HG03159 (cell line): Measurements from ENCODE around the gene PMVK.

Source experiments
- ATAC-seq: cut with Tn5 transposase; IDR thresholded peaks from one replicate; pipeline ENCODE4 v1.9.1; 2021; ENCODE audit warnings: mild to moderate bottlenecking, moderate library complexity; ENCODE audit not compliant: unreplicated experiment

The PMVK gene

DNA sequence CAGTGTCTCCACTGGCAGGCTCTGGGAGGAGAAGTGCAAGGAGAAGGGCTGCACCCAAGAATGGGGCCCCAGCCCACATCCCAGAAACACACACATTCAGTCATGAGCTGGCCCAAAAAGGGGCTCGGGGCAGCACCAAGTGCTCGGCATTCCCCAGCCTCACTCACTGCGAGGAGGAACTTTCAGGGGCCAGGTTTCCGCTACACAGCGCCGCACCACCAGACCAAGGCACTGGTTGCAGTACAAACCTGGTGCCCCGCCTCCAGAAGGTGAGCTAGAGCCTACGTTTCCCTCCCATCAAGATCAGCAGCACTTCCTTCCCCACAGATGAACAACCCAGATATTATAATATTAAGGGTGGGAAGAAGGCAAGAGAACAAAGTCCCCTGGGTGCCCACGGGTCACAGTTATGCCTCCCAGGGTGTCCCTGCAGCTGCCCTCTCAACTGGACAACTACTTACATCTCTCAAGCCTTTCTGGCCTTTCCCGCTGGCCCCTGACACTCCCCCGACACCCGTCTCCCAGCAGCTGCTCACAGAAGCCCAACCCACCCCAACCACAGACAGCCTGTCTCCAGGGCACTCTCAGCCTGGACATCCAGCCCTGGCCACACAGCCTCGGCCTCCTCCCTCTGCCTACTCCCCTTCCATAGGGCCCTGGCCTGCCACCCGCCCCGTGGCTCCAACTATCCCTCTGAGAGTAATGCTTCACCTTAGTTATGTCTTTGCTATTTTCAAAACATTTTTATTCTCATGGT is 15.6 kb upstream of the PMVK start:
- ATAC-seq = no peak

DNA sequence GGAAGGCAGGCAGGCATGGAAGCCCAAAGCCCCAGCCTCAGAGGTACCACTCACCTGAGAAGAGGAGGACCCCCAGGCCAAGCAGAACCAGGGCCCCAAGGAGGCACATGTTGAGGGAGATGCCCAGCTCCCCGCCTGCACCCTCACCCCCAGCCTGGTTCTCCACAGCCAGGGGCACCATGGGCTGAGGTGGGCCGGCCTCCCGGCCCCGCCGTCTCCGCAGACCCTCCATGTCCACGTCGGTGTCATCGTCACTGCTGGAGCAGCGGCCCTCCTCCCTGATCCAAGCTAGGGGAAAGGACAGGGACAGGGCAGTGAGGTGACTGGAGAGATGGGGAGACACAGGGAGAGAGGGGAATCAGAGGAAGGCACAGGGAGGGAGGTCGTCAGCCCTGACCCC is 11.6 kb upstream of the PMVK start:
- ATAC-seq = no peak

DNA sequence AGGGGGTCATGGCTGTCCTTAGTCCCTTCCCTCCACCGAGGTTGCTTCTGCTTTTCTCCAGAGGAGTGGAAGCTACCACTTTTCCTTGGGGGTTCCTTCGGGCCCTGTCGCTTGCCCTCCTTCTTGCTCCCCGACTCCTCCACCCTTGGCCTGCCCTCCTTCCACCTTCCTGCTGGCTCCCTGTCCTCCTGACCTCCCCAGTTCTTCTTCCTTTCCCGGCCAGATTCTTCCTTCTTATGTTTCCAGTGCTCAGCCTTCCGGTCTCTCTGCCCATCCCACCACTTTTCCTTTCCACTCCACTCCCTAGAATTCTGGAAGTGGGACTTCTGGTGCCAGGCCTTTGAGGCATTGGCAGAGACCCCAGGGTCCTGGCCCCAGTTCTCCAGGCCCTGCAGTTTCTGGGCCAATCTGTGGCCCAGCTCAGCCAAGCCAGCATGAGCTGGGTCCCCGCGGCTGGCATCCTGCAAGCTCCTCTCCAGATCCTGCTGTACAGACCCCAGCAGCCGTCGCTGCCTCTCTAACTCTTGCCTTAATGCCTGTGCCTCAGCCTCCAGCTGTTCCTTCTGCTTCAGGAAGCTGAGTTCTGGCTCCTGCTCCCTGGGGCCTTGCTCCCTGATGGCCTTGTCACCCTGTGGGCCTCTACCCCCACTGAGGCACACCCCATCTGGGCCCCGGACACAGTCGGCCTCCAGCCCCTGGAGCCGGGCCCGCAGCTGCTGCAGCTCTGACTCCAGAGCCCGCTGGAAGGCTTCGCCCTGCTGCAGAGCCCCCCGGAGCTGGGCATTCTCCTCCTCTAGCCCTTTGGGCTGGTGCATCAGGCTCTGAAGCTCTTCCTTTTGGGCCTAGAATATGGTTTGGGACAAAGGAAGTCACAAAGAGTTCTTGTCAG is 9.7 kb upstream of the PMVK start:
- no peak for ATAC-seq

DNA sequence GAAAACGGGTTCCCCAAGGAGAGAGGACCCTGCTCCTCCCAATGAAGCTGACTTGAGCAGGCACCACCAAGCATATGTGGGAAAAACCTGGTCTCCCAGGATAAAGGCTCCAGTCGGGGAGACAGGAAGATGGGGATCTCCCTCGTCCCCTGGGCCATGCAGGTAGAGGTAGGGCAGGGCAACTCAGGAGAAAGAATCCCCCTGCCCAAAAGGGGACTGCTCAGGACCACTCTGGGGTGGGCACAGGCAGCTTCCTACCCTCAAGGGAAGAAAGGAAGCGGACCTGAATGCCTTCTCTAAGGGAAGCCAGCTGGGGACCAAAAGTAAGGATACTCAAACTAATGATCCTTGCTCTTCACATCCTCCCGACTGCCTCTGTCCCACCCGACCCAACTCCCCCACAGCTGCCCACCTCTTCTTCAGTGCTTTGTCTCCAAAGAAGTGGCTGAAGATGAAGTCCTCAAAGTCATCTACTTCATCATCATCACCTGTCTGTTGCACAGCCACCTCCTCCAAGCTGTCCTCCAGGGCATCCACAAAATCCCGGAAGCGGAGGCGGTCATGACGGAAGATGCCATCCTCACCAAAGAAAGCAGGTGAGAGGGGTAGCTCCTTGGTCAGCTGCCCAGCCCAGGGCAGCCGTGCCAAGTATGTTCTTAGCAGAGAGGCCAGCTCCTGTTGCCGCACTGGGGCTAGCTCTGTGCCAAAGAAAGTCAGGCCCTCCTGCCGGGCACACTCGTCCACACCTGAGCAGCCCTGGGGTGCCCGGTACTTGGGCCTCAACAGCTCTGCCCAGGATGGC is 8.8 kb upstream of the PMVK start:
- no peak for ATAC-seq

DNA sequence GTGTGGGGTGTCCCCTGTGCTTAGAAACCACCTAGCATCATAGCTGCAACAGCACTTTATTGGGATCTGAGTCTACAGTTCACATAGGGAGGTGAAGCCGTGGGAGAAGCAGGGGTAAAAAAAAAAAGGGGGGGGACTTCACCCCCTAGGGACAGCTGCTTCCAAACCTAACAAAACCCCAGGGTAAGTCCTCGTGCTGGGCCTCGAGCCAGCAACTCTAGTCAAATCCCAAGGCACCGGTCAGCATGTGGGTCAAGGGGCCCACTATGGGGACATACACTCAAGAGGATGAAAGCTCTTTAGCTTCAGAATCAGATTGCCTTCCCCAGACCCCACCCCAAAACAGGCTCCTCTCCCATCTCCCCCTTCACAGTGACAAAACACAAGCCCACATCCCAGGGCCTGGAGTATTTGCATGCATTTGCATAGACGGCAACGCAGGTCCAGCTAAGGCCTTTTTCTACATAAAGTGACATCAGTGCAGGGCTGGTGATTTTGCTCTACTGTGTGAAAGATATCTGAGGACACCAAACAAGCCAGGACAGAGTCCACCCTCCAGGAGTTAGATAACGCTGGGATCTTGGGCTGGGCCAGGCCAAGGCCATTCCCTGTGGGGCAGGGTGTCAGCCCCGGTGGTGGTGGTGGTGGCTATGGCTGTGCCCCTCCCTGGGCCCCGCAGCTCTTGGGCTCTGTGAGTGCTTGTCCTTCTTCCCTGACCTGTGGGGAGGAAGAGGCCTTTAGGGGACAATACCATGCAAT is 8.1 kb upstream of the PMVK start:
- ATAC-seq = no peak

DNA sequence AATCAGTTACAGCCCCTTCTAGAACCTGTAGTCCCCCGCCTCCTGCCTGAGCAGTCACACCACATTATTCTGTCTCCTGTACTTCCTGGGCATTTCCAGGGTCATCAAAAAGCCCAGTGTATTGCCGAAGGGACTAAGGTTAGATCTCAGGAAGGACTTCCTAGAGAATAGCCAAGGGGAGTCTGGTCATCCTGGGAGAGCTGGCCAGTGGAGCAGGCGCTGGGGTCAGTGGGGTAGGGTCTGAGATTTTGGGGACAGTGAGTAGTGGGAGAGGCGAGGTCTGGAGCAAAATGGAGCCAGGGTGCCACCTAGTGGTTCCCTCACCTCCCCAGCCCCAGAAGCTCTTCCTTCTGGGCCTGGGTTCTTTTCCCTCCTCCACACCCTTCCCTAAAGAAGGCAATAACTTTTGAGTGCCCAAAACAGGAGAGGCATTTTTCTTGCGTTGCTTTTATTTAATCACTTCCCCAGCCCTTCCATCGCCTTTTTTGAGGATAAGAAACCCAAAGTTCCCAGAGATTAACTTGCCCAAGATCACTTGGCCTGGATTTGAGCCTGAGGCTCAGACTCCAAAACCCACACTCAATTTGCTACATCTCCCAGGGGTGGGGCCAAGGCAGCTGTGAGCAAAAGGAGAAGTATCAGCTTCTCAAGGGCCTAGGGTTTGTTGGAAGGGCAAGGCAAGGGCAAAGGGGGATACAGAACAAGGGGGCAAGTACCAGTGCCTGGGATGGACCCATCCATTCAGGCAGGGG is 7.3 kb upstream of the PMVK start:
- no peak for ATAC-seq

DNA sequence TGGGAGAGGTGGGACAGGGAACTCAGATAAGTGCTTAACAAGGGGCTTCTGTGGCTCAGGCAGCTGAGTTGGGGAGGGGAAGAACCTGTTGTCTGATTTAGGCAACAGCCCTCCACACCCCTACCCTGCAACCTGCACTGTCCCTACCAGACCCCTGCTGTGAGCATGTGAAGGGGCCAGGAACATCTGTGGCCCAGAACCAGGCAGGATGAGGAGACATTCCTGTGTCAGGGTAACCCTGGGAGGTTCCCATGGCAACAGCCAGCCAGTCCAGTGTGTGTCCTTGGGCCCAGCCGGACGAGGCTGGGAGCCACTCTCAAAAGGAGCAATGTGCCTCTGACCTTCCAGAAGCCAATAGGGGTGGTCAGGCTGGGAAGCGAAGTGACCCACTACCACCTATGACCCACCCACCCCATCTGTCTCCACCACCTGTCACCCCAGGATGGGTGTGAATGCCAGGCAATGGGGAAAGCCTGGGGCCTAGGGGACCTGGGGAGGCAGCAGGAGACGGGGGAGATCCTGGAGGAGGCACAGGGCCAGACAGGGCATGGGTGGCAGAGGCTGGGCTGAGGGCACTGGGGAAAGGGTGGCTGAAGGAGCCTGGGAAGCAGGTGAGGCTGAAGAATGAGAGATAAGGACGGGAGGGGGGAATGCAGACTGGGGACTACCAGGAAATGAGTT is 5.0 kb upstream of the PMVK start:
- ATAC-seq = no peak

DNA sequence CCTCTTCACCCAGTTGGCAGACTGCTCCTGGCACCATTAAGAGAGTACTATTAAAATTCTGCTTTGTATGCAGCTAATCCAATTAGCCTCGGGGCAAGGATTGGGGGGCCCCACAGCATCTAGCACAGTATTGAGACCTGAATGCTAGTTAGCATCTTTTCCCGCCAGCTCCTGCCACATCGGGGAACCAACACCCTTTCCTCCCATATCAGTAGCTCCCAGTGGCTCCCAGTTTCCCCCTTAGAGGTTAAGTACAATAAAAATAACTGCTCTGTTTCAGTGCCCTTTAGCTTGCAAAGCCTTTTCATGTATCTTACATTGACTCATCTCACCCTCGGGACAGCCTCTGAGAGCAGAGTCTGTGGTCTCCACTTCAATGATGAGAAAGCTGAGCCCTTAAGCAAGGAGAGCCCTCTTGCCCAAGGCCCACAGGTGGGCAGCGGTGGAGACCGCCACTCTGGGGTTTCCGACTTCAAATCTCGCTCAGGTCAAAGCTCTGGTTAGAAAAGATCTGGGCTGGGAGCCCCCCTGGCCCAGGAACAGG is 4.2 kb upstream of the PMVK start:
- no peak for ATAC-seq

DNA sequence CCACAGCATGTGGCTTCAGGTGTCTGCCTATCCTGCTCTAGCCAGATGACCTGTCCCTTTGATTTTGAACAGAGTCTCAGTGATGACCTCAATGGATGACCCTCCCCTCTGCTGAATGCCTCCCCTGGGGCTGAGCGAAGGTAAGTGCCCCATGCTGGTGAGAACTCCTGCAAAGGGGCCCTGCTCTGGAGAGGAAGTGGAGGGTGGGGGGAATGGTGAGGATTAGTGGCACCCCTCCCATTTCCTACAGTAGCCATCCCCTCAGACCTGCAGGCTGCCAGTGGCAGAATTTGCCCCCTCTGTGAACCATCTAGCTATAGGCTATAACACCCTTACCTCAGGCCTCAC is 3.7 kb upstream of the PMVK start:
- ATAC-seq = no peak

DNA sequence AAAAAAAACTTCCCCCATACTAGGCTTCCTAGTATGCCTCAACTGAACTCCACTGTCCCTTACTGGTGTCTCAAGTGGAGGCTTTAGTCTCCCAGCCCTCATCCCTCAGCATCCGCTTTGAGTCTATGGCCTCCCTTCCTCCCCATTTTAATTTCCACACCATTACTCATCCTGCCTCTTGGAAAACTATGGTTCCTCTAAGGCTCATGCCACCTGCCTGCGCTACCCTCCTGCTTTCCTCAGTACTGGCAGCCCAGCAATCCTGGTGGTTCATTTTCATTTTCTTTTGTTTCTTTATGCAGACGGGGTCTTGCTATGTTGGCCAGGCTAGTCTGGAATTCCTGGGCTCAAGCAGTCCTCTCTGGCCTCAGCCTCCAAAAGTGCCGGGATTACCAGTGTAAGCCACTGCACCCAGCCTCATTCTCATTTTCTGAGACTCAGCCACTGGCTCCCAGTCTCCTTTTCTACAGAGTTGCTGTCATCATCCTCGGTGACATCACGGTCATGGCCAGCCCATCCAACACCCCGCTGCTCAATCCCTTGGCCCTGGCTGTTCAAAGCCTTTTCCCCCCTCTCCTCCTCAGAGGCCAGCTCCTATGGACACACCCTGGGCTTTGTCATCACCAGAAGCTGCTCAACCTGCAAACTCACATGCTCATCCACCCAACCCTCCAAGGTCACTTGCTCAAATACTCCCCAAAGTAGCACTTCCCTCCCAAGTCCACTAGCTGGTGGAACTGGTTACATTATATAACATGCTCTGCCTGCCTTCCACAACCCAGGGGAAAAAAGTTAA is 2.3 kb upstream of the PMVK start:
- no peak for ATAC-seq

DNA sequence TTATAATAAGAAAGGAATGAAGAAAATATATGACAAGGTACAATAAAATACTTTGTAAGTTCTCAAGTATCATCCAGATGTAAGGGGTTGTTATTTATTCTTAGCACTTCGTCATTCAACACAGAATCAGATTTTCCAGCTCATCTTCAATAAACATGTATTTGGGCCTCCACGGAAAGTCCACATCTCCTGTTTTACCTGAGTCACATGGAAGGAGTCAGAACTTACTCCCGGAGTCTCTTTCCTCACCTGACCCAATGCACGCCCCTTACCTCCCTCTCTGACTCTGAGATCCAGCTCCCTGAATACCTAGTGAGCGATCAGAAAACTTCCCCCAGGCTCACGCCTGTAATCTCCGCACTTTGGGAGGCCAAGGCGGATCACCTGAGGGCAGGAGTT is 1.5 kb upstream of the PMVK start:
- no peak for ATAC-seq

DNA sequence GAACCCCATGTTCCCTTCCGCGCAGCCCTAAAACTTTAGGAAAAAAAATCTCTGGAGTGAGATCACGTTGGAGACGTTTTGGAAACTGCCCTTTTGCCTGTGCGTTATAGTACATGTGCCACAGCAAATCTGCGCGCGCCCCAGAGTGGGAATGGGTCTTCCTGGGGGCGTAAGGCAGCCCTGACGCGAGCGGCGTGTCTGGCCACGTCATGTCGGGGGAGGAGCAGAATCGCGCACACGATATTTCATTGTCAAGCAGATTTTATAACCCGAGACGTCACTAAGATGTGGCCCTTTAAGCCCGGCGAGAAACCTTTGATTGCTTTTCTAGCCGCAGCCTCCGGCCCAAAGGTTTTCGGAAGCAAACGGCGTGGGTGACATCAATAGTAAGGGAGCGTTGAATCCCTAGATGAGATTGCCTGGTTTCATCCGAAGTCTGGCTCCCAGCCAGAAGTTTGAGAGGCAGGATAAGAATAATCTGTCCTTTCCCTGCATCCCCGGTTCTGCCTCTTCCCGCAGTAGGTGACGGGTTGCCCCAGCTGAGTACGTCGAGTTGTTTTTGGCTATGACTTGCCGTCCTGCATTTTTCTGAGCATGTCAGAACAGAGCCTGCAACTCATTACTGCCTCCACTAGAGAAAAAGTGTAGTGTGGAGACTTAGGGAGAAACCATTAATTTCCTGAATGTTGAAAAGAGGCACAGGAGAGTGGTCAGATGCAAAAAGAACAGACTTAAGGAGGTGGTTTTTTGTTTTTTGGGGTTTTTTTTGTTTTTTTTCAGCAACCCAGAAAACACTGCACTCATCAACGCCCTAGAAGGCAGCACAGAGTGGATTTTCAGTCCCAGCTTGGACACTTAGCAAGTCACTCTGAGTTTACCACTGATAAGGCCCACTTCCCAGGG is 817 bp upstream of the PMVK start:
- ATAC-seq = peak; percentile 57

DNA sequence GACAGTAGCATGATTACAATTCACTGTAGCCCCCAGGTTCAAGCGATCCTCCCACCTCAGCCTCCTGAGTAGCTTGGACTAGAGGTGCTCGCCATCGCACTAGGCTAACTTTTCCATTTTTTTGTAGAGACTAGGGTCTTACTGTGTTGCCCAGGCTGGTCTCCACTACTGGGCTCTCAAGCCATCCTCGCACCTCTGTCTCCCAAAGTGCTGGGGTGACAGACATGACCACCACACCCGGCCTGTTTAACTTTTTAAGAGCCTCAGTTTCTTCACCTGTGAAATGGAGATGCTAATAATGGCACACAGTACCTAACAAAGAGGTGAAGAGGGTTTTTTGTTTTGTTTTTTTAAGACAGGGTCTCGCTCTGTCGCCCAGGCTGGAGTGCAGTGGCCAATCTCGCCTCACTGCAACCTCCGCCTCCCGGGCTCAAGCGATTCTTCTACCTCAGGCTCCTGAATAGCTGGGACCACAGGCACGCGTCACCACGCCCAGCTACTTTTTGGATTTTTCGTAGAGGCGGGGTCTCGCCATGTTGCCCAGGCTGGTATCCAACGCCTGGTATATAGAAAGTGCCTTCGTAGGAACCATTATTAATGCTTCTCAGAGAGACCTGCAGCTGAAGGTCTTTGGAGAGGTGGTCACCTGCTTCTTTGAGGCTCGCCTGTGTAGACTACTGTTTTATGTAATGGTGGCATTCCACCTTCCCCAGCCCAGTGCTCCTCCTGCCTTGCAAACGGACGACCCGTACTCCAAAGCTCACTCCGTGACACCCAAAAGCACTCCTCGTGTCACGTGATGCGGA is 567 bp downstream of the PMVK start:
- ATAC-seq = no peak

DNA sequence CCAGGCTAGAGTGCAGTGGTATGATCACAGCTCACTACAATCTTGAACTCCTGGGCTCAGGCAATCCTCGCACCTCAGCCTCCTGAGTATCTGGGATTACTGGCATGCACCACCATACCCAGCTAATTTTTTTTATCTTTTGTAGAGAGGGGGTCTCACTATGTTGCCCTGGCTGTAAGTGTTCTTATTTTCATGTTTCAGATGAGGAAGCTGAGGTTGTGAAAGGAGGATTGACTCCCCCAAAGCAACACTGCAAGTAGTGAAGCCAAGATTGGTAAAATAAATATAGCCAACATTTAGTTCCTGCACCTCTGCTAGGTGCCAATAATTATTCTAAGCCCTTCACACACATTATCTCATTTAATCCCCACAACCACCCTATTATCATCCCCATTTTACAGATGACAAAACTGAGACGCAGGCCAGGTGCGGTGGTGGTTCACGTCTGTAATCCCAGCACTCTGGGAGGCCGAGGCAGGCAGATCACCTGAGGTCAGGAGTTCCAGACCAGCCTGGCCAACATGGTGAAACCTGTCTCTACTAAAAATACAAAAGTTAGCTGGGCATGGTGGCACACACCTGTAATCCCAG is 2.1 kb downstream of the PMVK start:
- no peak for ATAC-seq

DNA sequence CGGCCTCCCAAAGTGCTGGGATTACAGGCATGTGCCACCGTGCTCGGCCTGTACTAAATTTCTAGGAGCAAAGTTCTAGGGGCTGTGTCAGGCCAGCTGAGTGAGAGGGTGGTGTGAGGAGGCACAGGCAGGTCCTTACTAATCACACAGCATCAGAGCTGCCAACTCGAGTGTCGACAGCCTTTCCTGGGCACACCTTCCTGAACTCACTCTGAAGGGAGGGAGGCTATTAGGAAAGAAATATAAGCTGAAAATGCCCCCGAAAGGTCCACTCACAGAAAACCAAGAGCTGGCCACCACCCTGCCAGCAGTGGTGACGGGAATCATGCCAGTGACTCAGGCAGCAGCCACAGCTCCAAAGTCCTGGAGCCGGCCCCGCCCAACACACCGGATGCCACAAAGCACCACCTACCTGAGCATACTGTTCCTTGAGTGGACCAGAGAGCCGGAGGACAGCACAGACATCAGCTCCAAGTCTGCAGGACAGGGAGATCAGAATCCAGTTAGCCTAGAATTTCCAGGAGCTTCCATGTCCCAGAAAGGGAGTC is 4.5 kb downstream of the PMVK start:
- no peak for ATAC-seq

DNA sequence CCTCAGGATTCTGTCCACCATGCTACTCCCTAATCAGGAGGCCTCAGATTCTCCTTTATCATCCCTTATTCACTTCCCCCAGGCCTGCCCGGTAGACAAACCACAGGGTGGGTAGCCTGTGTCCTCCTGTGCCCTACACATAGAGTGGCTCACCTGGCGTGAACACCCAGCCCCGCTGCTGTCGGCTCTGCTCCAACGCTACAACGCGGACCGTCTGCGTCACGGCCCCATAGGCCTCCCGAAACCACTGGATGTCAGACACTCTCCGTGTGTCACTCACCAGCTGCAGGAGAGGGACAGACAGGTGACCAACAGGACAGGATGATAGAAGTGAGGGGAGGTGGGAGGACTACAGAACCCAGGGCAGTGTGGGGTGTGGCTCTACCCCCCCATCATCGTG is 10.3 kb downstream of the PMVK start:
- ATAC-seq = no peak
